Measurements from ENCODE around the gene AIG1.

AIG1 gene

DNA sequence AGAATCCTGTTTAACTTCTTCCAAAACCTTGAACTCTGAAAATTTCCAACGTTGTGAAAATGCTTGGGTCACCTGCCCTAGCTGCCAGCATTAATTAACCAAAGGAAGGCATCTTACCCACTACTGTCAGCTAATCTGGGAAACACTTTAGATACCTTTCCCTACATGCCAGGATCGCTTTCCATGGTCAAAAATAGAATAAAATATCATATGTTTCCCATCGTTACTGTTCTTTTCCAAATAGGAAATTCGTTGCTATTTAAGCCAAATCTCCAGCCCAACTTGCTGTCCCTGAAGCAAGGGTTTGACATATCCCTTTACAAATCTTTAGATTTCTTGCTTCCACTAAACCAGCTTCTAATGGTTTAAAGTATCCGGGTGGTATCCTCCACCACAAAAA is 157.5 kb downstream of the AIG1 start:
- Histone ChIP-seq H4K20me1 (ENCODE audit: insufficient read depth, low read length) (no peaks in the 10 kb centered on the region), H3K36me3 (ENCODE audit: insufficient read depth, low read length) (no peaks in the 10 kb centered on the region), H3K4me2 (ENCODE audit: insufficient read depth, low read length) (no peak overlapping the region), H3K79me2 (ENCODE audit: insufficient read depth, low read length) (no peaks in the 10 kb centered on the region), H3K4me1 (ENCODE audit: insufficient read depth, low read length) (no peaks in the 10 kb centered on the region), H2AFZ (ENCODE audit: low read depth, low read length) (no peak overlapping the region), H3K4me3 (ENCODE audit: low read depth in 1 of 2, low read length in 2 of 2) (no peak overlapping the region), H3K27me3 (ENCODE audit: insufficient read depth, low read length, poor library complexity) (no peaks in the 10 kb centered on the region), H3K9me3 (ENCODE audit: insufficient read depth, low read length, severe bottlenecking) (no peaks in the 10 kb centered on the region), H3K9ac (ENCODE audit: low read depth, low read length) (no peak overlapping the region), H3K27ac (ENCODE audit: low read length) (no peak overlapping the region)
- TF ChIP-seq EZH2 (IDR thresholded peaks at IDR 0.05; ENCODE audit: borderline replicate concordance, low read depth, low read length, severe bottlenecking) = no peak
- TF ChIP-seq, protein P1, sequence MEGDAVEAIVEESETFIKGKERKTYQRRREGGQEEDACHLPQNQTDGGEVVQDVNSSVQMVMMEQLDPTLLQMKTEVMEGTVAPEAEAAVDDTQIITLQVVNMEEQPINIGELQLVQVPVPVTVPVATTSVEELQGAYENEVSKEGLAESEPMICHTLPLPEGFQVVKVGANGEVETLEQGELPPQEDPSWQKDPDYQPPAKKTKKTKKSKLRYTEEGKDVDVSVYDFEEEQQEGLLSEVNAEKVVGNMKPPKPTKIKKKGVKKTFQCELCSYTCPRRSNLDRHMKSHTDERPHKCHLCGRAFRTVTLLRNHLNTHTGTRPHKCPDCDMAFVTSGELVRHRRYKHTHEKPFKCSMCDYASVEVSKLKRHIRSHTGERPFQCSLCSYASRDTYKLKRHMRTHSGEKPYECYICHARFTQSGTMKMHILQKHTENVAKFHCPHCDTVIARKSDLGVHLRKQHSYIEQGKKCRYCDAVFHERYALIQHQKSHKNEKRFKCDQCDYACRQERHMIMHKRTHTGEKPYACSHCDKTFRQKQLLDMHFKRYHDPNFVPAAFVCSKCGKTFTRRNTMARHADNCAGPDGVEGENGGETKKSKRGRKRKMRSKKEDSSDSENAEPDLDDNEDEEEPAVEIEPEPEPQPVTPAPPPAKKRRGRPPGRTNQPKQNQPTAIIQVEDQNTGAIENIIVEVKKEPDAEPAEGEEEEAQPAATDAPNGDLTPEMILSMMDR (IDR thresholded peaks at IDR 0.05; ENCODE audit: borderline replicate concordance, extremely low read depth, low read length, poor library complexity, severe bottlenecking) = no peak
- DNase-seq (no peak), ATAC-seq (ENCODE audit: insufficient read depth, low read depth) (no peak)

DNA sequence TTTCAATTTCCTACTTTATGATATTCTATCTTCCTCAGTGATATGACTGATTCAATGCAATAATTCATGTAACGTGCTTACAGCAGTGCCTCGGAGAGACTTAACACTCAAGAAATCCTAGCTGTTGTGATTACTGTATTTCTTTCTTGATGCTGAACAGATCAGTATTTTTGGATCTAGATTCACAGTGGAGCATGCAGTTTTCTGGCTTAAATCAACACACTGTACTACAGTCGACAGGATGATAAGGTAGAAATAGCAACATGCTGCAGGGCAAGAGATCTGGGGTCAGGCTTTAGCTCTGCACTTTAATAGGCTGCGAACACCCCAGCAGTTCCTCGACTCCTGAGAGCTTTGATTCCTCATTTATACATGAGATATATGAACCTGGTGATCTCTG is 161.0 kb downstream of the AIG1 start:
- Histone ChIP-seq H2AFZ (ENCODE audit: low read depth, low read length) (no peak overlapping the region), H3K36me3 (ENCODE audit: insufficient read depth, low read length) (no peaks in the 10 kb centered on the region), H3K4me1 (ENCODE audit: insufficient read depth, low read length) (no peaks in the 10 kb centered on the region), H3K9ac (ENCODE audit: low read depth, low read length) (no peak overlapping the region), H3K4me3 (ENCODE audit: low read depth in 1 of 2, low read length in 2 of 2) (no peak overlapping the region), H3K79me2 (ENCODE audit: insufficient read depth, low read length) (no peaks in the 10 kb centered on the region), H3K9me3 (ENCODE audit: insufficient read depth, low read length, severe bottlenecking) (no peaks in the 10 kb centered on the region), H4K20me1 (ENCODE audit: insufficient read depth, low read length) (no peaks in the 10 kb centered on the region), H3K4me2 (ENCODE audit: insufficient read depth, low read length) (no peak overlapping the region), H3K27me3 (ENCODE audit: insufficient read depth, low read length, poor library complexity) (no peaks in the 10 kb centered on the region), H3K27ac (ENCODE audit: low read length) (no peak overlapping the region)
- no peak for TF ChIP-seq EZH2 (IDR thresholded peaks at IDR 0.05; ENCODE audit: borderline replicate concordance, low read depth, low read length, severe bottlenecking)
- TF ChIP-seq, protein P1 (IDR thresholded peaks at IDR 0.05; ENCODE audit: borderline replicate concordance, extremely low read depth, low read length, poor library complexity, severe bottlenecking) = no peak
- ATAC-seq (ENCODE audit: insufficient read depth, low read depth) (no peak), DNase-seq (no peak)

DNA sequence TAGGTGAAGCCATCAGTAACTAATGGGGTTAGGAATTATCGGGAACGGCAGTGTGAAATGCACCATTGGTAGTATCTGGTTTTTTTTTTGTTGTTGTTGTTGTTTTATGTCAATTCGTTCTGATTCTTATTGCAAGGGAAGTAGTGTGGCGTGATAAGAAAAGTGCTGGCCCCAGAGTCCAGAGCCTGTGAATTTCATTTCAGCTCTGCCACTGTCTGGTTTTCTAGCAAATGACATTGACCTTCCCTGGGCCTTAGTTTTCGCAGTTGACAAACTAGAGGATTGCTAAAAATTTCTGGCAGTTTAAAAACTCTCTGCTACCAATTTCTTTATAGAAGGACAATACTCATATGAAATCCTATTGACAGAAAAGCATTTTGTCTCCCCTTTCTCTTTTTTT is 161.6 kb downstream of the AIG1 start:
- Histone ChIP-seq H3K4me3 (ENCODE audit: low read depth in 1 of 2, low read length in 2 of 2) (no peak overlapping the region), H3K4me2 (ENCODE audit: insufficient read depth, low read length) (no peak overlapping the region), H3K27me3 (ENCODE audit: insufficient read depth, low read length, poor library complexity) (no peaks in the 10 kb centered on the region), H3K9ac (ENCODE audit: low read depth, low read length) (no peak overlapping the region), H4K20me1 (ENCODE audit: insufficient read depth, low read length) (no peaks in the 10 kb centered on the region), H3K9me3 (ENCODE audit: insufficient read depth, low read length, severe bottlenecking) (no peaks in the 10 kb centered on the region), H3K4me1 (ENCODE audit: insufficient read depth, low read length) (no peaks in the 10 kb centered on the region), H2AFZ (ENCODE audit: low read depth, low read length) (no peak overlapping the region), H3K79me2 (ENCODE audit: insufficient read depth, low read length) (no peaks in the 10 kb centered on the region), H3K27ac (ENCODE audit: low read length) (no peak overlapping the region), H3K36me3 (ENCODE audit: insufficient read depth, low read length) (no peaks in the 10 kb centered on the region)
- ATAC-seq (ENCODE audit: insufficient read depth, low read depth) = no peak
- TF ChIP-seq, protein P1 (IDR thresholded peaks at IDR 0.05; ENCODE audit: borderline replicate concordance, extremely low read depth, low read length, poor library complexity, severe bottlenecking) = no peak
- TF ChIP-seq EZH2 (IDR thresholded peaks at IDR 0.05; ENCODE audit: borderline replicate concordance, low read depth, low read length, severe bottlenecking) = no peak
- no peak for DNase-seq

DNA sequence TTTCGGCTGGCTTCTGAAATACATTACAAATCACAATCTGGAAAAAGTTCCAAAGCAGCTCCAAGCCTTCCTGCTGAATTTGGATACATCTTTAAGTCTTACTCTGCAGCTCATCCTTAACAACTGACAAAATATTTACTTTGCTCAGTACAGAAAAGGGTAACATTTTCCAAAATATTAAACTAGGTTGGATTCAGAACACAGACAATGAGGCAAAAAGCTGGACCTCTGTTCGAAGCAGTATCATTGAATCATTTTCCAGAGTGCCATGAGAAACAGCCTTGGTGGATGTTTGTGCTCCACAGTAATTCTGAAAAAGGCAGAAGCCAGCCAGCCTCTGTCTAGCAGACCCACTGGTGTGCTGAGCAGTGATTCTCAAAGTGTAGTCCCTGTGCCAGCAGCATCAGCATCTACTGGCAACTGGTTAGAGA is 162.1 kb downstream of the AIG1 start:
- no peak for DNase-seq

More for the DNA sequence above, 162.1 kb downstream of the AIG1 start:
- H3K4me1 ChIP-seq (ENCODE audit: insufficient read depth, low read length) = no peaks in the 10 kb centered on the region
- H3K27me3 ChIP-seq (ENCODE audit: insufficient read depth, low read length, poor library complexity) = no peaks in the 10 kb centered on the region
- H4K20me1 ChIP-seq (ENCODE audit: insufficient read depth, low read length) = no peaks in the 10 kb centered on the region
- no peaks in the 10 kb centered on the region for H3K9me3 ChIP-seq (ENCODE audit: insufficient read depth, low read length, severe bottlenecking)
- H3K9ac ChIP-seq (ENCODE audit: low read depth, low read length) = no peak overlapping the region
- no peak for TF ChIP-seq EZH2 (IDR thresholded peaks at IDR 0.05; ENCODE audit: borderline replicate concordance, low read depth, low read length, severe bottlenecking)
- TF ChIP-seq, protein P1 (IDR thresholded peaks at IDR 0.05; ENCODE audit: borderline replicate concordance, extremely low read depth, low read length, poor library complexity, severe bottlenecking) = no peak
- H3K27ac ChIP-seq (ENCODE audit: low read length) = no peak overlapping the region
- no peak overlapping the region for H3K4me2 ChIP-seq (ENCODE audit: insufficient read depth, low read length)
- no peaks in the 10 kb centered on the region for H3K36me3 ChIP-seq (ENCODE audit: insufficient read depth, low read length)
- H3K4me3 ChIP-seq (ENCODE audit: low read depth in 1 of 2, low read length in 2 of 2) = no peak overlapping the region
- H3K79me2 ChIP-seq (ENCODE audit: insufficient read depth, low read length) = no peaks in the 10 kb centered on the region
- ATAC-seq (ENCODE audit: insufficient read depth, low read depth) = no peak
- H2AFZ ChIP-seq (ENCODE audit: low read depth, low read length) = no peak overlapping the region
